Measurements from ENCODE around the gene PLOD3. TPM values are rescaled to one million over a fixed set of nuclear protein-coding genes. Genes with fewer than 3 reads are reported as not detected.

PLOD3 gene
- total RNA-seq, 2 experiments from 2014 or later = 18.8 to 19.7 TPM

DNA sequence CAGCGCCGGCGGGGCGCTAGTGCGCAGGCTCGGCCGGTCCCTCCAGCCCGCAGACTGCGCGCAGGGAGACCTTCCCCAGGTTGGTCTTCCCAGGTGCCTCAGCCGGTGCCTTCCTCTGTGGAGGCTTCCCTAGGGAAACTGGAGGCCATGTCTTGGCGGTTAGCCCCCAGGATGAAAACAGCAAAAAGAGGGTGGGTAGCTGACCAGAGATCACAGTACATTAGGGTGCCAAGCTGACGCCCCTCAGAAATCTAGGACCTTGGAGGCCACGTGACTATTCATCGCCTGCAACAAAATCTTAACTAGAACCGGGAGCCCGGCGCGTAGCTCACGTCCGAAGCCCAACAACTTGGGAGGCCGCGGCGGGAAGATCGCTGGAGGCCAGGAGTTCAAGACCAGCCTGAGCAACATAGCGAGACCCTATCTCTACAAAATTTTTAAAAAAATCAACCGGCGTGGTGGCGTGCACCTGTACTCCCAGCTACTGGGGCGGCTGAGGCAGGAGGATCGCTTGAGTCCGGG lies 27.8 kb upstream of the PLOD3 start:
- CTCF ChIA-PET = interaction anchor here (1.4 to 5.5 kb wide), 7 partner anchors 8 to 102 kb away, joined by 4 to 36 read pairs (median 13); partner anchors contain the start of genes PLOD3 and ZNHIT1
- H3K27ac Mint-ChIP-seq = peak overlapping the region; percentile 96
- H3K4me1 Mint-ChIP-seq (ENCODE audit: low read depth) = peaks cover 40% of the 10 kb centered on the region
- intact Hi-C loops (cut with micrococcal nuclease) = loop anchor here (1.0 to 10.0 kb wide), 3 partner anchors 27 to 350 kb away; partner anchors contain the start of genes ACHE and ZNHIT1
- H3K36me3 Mint-ChIP-seq (ENCODE audit: low read depth) = peaks cover 12% of the 10 kb centered on the region
- no peaks in the 10 kb centered on the region for H3K27me3 Mint-ChIP-seq (ENCODE audit: low read depth)
- H3K4me3 Mint-ChIP-seq = peak overlapping the region; percentile 99
- no peak for DNase-seq
- no peaks in the 10 kb centered on the region for H3K9me3 Mint-ChIP-seq

DNA sequence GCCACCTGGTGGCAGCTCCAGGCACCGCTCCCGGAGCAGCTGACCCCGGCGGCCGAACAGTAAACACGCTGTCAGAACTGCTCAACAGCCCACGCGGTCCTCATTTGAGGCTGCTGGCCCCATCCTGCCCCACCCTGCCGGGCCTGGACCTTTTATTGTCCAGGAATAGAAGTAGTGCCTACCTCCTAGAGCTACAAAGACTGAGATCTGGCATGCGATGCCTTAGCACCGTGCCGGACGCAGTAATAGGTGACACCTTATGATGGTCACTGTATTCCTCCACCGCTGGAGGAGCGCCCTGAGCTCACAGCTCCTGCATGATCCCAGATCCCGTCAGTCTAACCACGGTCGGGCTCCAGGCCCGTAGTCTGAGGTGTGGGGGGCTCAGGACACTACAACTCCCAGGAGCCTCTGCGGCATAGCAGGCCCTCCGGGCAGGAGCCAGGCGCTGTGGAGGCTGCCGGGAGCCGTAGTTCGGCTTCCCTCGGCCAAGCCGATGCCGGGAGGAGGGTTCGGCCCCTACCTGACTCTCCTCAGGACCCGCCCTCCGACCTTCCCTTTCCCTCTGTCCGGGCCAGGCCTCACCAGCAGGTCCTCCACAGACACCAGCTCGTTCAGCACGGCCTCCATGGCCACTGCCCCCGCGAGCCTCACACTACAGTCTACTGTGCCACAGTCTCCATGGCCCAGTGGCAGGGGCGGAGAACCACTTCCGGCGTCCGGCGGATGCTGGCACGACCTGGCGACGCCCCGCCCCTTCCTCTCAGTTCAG lies 27.2 kb upstream of the PLOD3 start, which contains the start of gene FIS1:
FIS1 (minus strand) TSS at position 707 of the 772 bp plus-strand sequence; CDS start at position 630, 77 bp downstream.
- H3K27me3 Mint-ChIP-seq (ENCODE audit: low read depth) = no peaks in the 10 kb centered on the region
- DNase-seq = peak; percentile 94
- peaks cover 12% of the 10 kb centered on the region for H3K36me3 Mint-ChIP-seq (ENCODE audit: low read depth)
- CTCF ChIA-PET = interaction anchor here (0.6 to 5.5 kb wide), 17 partner anchors 9 to 102 kb away, joined by 3 to 36 read pairs (median 4); partner anchors contain the start of genes PLOD3 and ZNHIT1
- no peaks in the 10 kb centered on the region for H3K9me3 Mint-ChIP-seq
- H3K4me1 Mint-ChIP-seq (ENCODE audit: low read depth) = peaks cover 37% of the 10 kb centered on the region
- intact Hi-C loops (cut with micrococcal nuclease) = loop anchor here (1.0 to 10.0 kb wide), 7 partner anchors 8 to 350 kb away; partner anchors contain the start of genes ACHE, MOGAT3, TRIM56 and ZNHIT1
- H3K4me3 Mint-ChIP-seq = peak within 1 kb of the TSS; percentile 99
- H3K27ac Mint-ChIP-seq = peak within 1 kb of the TSS; percentile 96

- CTCF ChIA-PET = interaction anchor here (0.6 to 5.5 kb wide), 20 partner anchors 9 to 1191 kb away, joined by 3 to 36 read pairs (median 4); partner anchors contain the start of genes PLOD3 and ZNHIT1
- DNase-seq = peak; percentile 13
- Mint-ChIP-seq H3K27ac (peak overlapping the region; percentile 96), H3K36me3 (ENCODE audit: low read depth) (peaks cover 12% of the 10 kb centered on the region), H3K4me3 (peak overlapping the region; percentile 99), H3K9me3 (no peaks in the 10 kb centered on the region), H3K4me1 (ENCODE audit: low read depth) (peaks cover 34% of the 10 kb centered on the region), H3K27me3 (ENCODE audit: low read depth) (no peaks in the 10 kb centered on the region)
- intact Hi-C loops (cut with micrococcal nuclease) = loop anchor here (1.0 to 10.0 kb wide), 6 partner anchors 8 to 349 kb away; partner anchors contain the start of genes ACHE, MOGAT3 and TRIM56
Observed at GRCh38 chr7:101243646-101244374, 26.4 kb upstream of the PLOD3 start.

DNA sequence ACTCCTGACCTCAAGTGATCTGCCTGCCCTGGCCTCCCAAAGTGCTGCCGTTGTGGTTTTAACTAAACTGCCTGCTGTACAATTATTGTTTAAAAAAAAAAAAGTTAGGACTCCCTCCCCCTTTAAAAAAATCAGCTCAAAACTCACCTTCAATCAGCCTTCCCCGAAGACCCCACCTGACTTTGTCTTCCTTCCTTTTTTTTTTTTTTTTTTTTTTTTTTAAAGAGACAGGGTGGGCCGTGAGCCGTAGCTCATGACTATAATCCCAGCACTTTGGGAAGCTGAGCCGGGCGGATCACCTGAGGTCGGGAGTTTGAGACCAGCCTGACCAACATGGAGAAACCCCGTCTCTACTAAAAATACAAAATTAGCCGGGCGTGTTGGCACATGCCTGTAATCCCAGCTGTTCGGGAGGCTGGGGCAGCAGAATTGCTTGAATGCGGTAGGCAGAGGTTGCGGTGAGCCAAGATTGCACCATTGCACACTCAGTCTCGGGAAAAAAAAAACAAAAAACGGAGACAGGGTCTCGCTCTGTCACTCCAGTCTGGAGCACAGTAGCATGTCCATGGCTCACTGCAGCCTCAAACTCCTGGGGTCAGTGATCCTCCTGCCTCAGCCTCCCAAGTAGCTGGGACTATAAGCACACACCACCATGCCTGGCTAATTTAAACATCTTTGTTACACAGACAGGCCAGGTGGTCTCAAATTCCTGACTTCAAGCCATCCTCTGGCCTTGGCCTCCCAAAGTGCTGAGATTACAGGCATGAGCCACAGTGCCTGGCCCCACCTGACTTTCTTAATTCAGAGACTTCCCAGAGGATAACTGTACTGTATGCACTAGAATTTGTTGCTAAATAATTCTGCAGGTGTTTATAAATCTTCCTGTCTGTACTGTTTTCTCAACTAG lies 24.3 kb upstream of the PLOD3 start:
- H3K4me1 Mint-ChIP-seq (ENCODE audit: low read depth) = peaks cover 27% of the 10 kb centered on the region
- peaks cover 13% of the 10 kb centered on the region for H3K36me3 Mint-ChIP-seq (ENCODE audit: low read depth)
- H3K27me3 Mint-ChIP-seq (ENCODE audit: low read depth) = no peaks in the 10 kb centered on the region
- CTCF ChIA-PET = interaction anchor here (0.6 to 5.5 kb wide), 5 partner anchors 25 to 99 kb away, joined by 3 to 32 read pairs (median 4); no protein-coding TSS in a partner anchor
- H3K9me3 Mint-ChIP-seq = no peaks in the 10 kb centered on the region
- no peak overlapping the region for H3K4me3 Mint-ChIP-seq
- intact Hi-C loops (cut with micrococcal nuclease) = loop anchor here (5.0 to 10.0 kb wide), 2 partner anchors 39 to 347 kb away; partner anchors contain the start of genes ACHE and MOGAT3
- H3K27ac Mint-ChIP-seq = no peak overlapping the region
- DNase-seq = no peak

- no peaks in the 10 kb centered on the region for H3K9me3 Mint-ChIP-seq
- H3K27me3 Mint-ChIP-seq (ENCODE audit: low read depth) = no peaks in the 10 kb centered on the region
- no peak for DNase-seq
- CTCF ChIA-PET = interaction anchor here (0.6 to 1.0 kb wide), 2 partner anchors 30 to 49 kb away, joined by 3 to 7 read pairs; no protein-coding TSS in a partner anchor
- no peak overlapping the region for H3K27ac Mint-ChIP-seq
- H3K4me3 Mint-ChIP-seq = no peak overlapping the region
- intact Hi-C loops (cut with micrococcal nuclease) = loop anchor here (5.0 to 10.0 kb wide), 2 partner anchors 39 to 346 kb away; partner anchors contain the start of genes ACHE and MOGAT3
- H3K36me3 Mint-ChIP-seq (ENCODE audit: low read depth) = peaks cover 13% of the 10 kb centered on the region
- H3K4me1 Mint-ChIP-seq (ENCODE audit: low read depth) = peaks cover 25% of the 10 kb centered on the region
Observed at GRCh38 chr7:101241015-101241363, 23.6 kb upstream of the PLOD3 start.

- H3K4me3 Mint-ChIP-seq = no peak overlapping the region
- DNase-seq = no peak
- no peaks in the 10 kb centered on the region for H3K9me3 Mint-ChIP-seq
- H3K27ac Mint-ChIP-seq = no peak overlapping the region
- H3K4me1 Mint-ChIP-seq (ENCODE audit: low read depth) = peaks cover 20% of the 10 kb centered on the region
- H3K36me3 Mint-ChIP-seq (ENCODE audit: low read depth) = peaks cover 8% of the 10 kb centered on the region
- no peaks in the 10 kb centered on the region for H3K27me3 Mint-ChIP-seq (ENCODE audit: low read depth)
- intact Hi-C loops (cut with micrococcal nuclease) = loop anchor here (5.0 to 10.0 kb wide), 2 partner anchors 38 to 346 kb away; partner anchors contain the start of genes ACHE and MOGAT3
- CTCF ChIA-PET = interaction anchor here (0.6 to 1.0 kb wide), 2 partner anchors 31 to 48 kb away, joined by 3 to 7 read pairs; no protein-coding TSS in a partner anchor
Observed at GRCh38 chr7:101240226-101241014, 23.0 kb upstream of the PLOD3 start.

DNA sequence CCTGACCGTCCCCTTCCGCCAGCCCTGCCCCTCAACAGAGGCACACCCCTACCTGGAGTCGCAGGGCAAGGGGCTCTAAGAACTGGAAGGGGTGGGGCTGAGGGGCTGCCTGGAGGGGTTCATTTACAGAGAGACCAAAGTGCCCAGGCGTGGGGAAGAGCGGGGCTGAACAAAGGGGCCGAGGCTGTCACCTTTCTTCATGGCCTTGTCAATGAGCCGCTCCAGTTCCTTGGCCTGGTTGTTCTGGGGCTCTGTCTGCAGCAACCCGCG lies 22.5 kb upstream of the PLOD3 start:
- no peak overlapping the region for H3K4me3 Mint-ChIP-seq
- DNase-seq = no peak
- H3K27me3 Mint-ChIP-seq (ENCODE audit: low read depth) = no peaks in the 10 kb centered on the region
- H3K36me3 Mint-ChIP-seq (ENCODE audit: low read depth) = peaks cover 8% of the 10 kb centered on the region
- no peaks in the 10 kb centered on the region for H3K9me3 Mint-ChIP-seq
- H3K27ac Mint-ChIP-seq = no peak overlapping the region
- H3K4me1 Mint-ChIP-seq (ENCODE audit: low read depth) = peaks cover 15% of the 10 kb centered on the region
- intact Hi-C loops (cut with micrococcal nuclease) = loop anchor here (5.0 to 10.0 kb wide), 2 partner anchors 38 to 345 kb away; partner anchors contain the start of genes ACHE and MOGAT3
- CTCF ChIA-PET = no interaction called here

GRCh38 chr7:101239191-101239950 lies 22.0 kb upstream of the PLOD3 start:
- no peak overlapping the region for H3K4me3 Mint-ChIP-seq
- no peaks in the 10 kb centered on the region for H3K27me3 Mint-ChIP-seq (ENCODE audit: low read depth)
- CTCF ChIA-PET = interaction anchor here (0.8 to 1.0 kb wide), 2 partner anchors 43 to 95 kb away, joined by 4 read pairs; no protein-coding TSS in a partner anchor
- no peak overlapping the region for H3K27ac Mint-ChIP-seq
- intact Hi-C loops (cut with micrococcal nuclease) = no loop called here
- H3K36me3 Mint-ChIP-seq (ENCODE audit: low read depth) = peaks cover 8% of the 10 kb centered on the region
- peaks cover 15% of the 10 kb centered on the region for H3K4me1 Mint-ChIP-seq (ENCODE audit: low read depth)
- DNase-seq = no peak
- no peaks in the 10 kb centered on the region for H3K9me3 Mint-ChIP-seq

DNA sequence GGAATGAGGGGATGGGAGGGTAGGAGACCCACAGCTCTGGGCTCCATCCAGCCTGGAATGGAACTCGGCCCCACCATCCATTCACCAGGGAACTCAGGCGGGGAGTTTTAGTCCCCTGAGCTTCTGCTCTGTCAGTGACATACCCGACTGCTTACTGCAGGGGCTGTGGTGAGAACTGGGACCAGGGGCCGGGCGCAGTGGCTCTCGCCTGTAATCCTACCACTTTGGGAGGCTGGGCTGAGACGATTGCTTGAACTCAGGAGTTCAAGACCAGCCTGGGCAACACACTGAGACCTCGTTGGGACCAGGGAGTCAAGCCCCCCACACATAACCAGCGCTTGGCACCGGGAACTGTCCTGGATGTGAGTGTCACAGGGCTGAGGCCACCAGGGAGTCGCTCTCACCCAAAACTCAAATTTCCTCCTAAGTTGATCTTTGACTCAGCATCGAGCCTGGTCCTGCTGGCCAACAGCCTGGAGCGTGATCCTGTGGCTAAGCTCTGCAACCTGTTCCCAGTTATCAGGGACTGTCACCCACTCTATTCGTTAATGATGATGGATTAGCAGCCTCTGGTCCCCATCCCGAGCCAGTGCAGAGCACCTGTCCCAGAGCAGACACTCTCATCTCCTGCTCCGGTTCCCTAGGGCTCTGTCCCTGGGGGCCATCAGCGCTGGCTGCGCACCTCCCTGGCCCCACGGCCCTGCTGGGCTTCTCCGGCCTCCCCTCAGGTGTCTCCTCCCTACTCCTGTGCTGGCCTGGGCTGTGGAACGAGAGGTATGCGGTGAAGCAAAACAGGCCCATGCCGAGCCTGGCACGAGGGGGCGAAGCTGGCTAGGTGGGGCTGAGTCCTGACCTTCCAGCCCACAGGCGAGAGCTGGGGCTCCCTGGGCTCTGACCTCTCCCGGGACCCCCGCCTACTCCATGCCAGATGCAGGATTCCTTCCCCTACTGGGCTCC lies 21.1 kb upstream of the PLOD3 start:
- Mint-ChIP-seq H3K4me3 (no peak overlapping the region), H3K27ac (no peak overlapping the region), H3K4me1 (ENCODE audit: low read depth) (peaks cover 9% of the 10 kb centered on the region), H3K36me3 (ENCODE audit: low read depth) (peaks cover 8% of the 10 kb centered on the region), H3K27me3 (ENCODE audit: low read depth) (no peaks in the 10 kb centered on the region), H3K9me3 (no peaks in the 10 kb centered on the region)
- intact Hi-C loops (cut with micrococcal nuclease) = no loop called here
- CTCF ChIA-PET = interaction anchor here (0.8 to 1.0 kb wide), 2 partner anchors 44 to 95 kb away, joined by 4 read pairs; no protein-coding TSS in a partner anchor
- DNase-seq = no peak
